ENCODE measurements around the gene RPL39L. TPM values are rescaled to one million over a fixed set of nuclear protein-coding genes. Genes with fewer than 3 reads are reported as not detected.

Gene RPL39L
- total RNA-seq (2012; rRNA removed) = 32.5 and 34.6 TPM in 2 replicates
- polyA plus RNA-seq (2012; rRNA removed) = 18.1 and 22.1 TPM in 2 replicates
- 8.4 and 18.9 TPM in 2 replicates for polyA plus RNA-seq (2012; cell fraction: cytosol; rRNA removed)
- 4.1 and 7.0 TPM in 2 replicates for polyA plus RNA-seq (2012; cell fraction: nucleus; rRNA removed; ENCODE audit: low replicate concordance)
- Bru-seq, nascent RNA = percentile 30 among the genes with signal in this experiment
- BruChase-seq, experiment 1, labeled RNA remaining after a 6-hour chase = percentile 33 among the genes with signal in this experiment
- BruChase-seq, experiment 2, labeled RNA remaining after a 2-hour chase = percentile 30 among the genes with signal in this experiment
- long read RNA-seq, partial matches to known transcripts = 1 of 4 reads
- long read RNA-seq, other reads (novel, unspliced or antisense) = 0 of 4 reads

DNA sequence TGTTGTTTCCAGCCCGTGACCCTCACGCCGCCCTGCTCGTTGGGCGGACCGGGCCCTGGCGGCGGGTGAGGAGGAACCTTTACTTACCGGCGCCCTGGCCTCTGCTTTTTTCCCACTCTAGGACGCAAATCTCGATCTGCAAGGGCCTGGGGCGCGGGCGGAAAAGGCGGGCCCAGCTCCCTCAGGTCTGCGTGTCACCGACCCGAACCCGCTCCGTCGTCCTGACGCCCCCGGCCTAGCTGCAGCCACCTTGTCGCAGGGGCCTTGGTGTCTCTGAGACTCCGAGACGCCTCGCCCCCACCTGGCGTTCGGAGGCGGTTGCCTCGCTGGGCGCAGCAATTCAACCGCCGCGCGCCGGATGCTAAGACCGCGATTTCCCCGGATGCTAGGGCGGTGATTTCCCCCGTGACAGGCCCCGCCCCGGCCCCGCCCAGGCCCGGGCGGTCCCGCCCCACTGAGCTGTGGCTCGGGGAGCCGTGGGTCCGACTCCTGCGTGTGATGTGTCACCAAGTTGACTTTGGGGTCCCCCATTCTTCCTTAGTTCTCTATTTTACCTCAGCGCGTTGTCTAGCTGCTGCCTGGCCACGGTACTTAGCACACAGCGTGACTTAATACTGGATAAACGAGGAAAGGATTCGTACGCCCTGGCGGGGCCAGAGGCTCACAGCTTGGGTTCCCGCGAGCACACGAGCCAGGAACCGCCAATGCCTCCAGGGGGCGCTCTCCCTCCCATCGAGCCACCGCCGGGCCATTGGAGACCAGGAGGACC lies at the start of gene RPL39L:
RPL39L (minus strand) TSS at position 371 of the 769 bp plus-strand sequence. CDS start 18,196 bp downstream, outside the sequence.
- peak within 1 kb of the TSS; percentile 67 for H3K4me3 ChIP-seq (ENCODE audit: insufficient read depth, low read depth, low read length)
- WGBS, 2 experiments (ENCODE audit: extremely low coverage in 2 of 2, insufficient read length in 1 of 2) = 3% methylated on average over 23 of the region's 69 CpGs; no CpG with 5 or more reads in 1 of the 2 experiments

More for the DNA sequence above, at the start of gene RPL39L:
- in situ Hi-C loops (cut with MboI; ENCODE audit: low sequenced_read_pairs) (no loop called here), intact Hi-C loops (cut with micrococcal nuclease) (loop anchor here (1.0 kb wide), 1 partner anchor 575 kb away; no protein-coding TSS in a partner anchor), dilution Hi-C loops (cut with HindIII; ENCODE audit: low sequenced_read_pairs, unreplicated experiment) (no loop called here)
- Histone ChIP-seq H4K91ac (ENCODE audit: insufficient read depth, low read depth, low read length) (peak within 1 kb of the TSS; percentile 96), H3K18ac (ENCODE audit: low read depth, low read length) (peak within 1 kb of the TSS; percentile 81), H3K23ac (ENCODE audit: low read depth, low read length) (peak within 1 kb of the TSS; percentile 85), H2BK20ac (ENCODE audit: low read depth, low read length) (peak within 1 kb of the TSS; percentile 93; the same call in 1 of the 2 replicates), H4K5ac (ENCODE audit: low read depth, low read length) (peak within 1 kb of the TSS; percentile 58), H3K9ac (ENCODE audit: low read depth, low read length) (peak within 1 kb of the TSS; percentile 78), H3K4me2 (ENCODE audit: low read depth, low read length) (peak within 1 kb of the TSS; percentile 73), H3K27ac (ENCODE audit: insufficient read depth, low read length) (peak within 1 kb of the TSS; percentile 63), H3K79me1 (ENCODE audit: low read depth in 1 of 2, low read length in 2 of 2) (peaks cover 3 to 23% of the 10 kb centered on the region in 2 experiments), H3K56ac (ENCODE audit: extremely low read depth, insufficient read depth, low read length) (peak within 1 kb of the TSS; percentile 93), H3K27me3 (ENCODE audit: control insufficient read depth, insufficient read depth, low read length) (peaks cover 6% of the 10 kb centered on the region), H3K9me1 (ENCODE audit: insufficient read depth, low read length) (no peaks in the 10 kb centered on the region), H3K4ac (ENCODE audit: low read depth, low read length) (peak within 1 kb of the TSS; percentile 97), H3K9me3 (ENCODE audit: control insufficient read depth, insufficient read depth, low read length) (no peaks in the 10 kb centered on the region), H2BK15ac (ENCODE audit: low read depth, low read length) (peak within 1 kb of the TSS; percentile 89; the same call in 2 of the 3 replicates), H2BK120ac (ENCODE audit: low read depth, low read length) (peak within 1 kb of the TSS; percentile 97), H4K8ac (ENCODE audit: low read depth in 2 of 2, low read length in 2 of 2) (peak within 1 kb of the TSS; percentile 69 to 95), H3K4me1 (ENCODE audit: control insufficient read depth, insufficient read depth, low read length) (no peaks in the 10 kb centered on the region), H2AK5ac (ENCODE audit: low read depth, low read length) (no peak within 1 kb of the TSS; the same call in 1 of the 2 replicates), H3K14ac (replicated peaks; ENCODE audit: low read depth, low read length) (peak within 1 kb of the TSS; percentile 96), H3K36me3 (ENCODE audit: control insufficient read depth, insufficient read depth, low read length) (no peaks in the 10 kb centered on the region), H4K20me1 (ENCODE audit: insufficient read depth, low read length) (no peaks in the 10 kb centered on the region), H2BK5ac (ENCODE audit: low read depth, low read length, poor library complexity, severe bottlenecking) (peak within 1 kb of the TSS; percentile 55), H2AFZ (replicated peaks; ENCODE audit: low read length, poor library complexity) (peak within 1 kb of the TSS; percentile 99), H2AK9ac (replicated peaks; ENCODE audit: low read depth, low read length, poor library complexity) (peak within 1 kb of the TSS; percentile 22)
- peak; percentile 76 for DNase-seq
- CTCF ChIA-PET = interaction anchor here (0.6 to 2.3 kb wide), 24 partner anchors 9 to 1692 kb away, joined by 3 to 13 read pairs (median 4); no protein-coding TSS in a partner anchor
- POLR2A ChIA-PET (ENCODE audit: unreplicated experiment) = no interaction called here
- ATAC-seq (ENCODE audit: low read depth) = peak; percentile 99
- no TSS peak for BruUV-seq (replicated peaks)
- TF ChIP-seq MXI1 (IDR thresholded peaks at IDR 0.05; ENCODE audit: borderline replicate concordance, low read depth, low read length) = peak; percentile 29; the same call in 1 of the 2 replicates
- TF ChIP-seq RAD21 (IDR thresholded peaks at IDR 0.05; ENCODE audit: low read length) = peak; percentile 45
- no peak for TF ChIP-seq CHD1 (IDR thresholded peaks at IDR 0.05; ENCODE audit: low read depth, low read length)
- no peak for TF ChIP-seq BHLHE40 (IDR thresholded peaks at IDR 0.05; ENCODE audit: low read depth, low read length)
- TF ChIP-seq, protein P1, sequence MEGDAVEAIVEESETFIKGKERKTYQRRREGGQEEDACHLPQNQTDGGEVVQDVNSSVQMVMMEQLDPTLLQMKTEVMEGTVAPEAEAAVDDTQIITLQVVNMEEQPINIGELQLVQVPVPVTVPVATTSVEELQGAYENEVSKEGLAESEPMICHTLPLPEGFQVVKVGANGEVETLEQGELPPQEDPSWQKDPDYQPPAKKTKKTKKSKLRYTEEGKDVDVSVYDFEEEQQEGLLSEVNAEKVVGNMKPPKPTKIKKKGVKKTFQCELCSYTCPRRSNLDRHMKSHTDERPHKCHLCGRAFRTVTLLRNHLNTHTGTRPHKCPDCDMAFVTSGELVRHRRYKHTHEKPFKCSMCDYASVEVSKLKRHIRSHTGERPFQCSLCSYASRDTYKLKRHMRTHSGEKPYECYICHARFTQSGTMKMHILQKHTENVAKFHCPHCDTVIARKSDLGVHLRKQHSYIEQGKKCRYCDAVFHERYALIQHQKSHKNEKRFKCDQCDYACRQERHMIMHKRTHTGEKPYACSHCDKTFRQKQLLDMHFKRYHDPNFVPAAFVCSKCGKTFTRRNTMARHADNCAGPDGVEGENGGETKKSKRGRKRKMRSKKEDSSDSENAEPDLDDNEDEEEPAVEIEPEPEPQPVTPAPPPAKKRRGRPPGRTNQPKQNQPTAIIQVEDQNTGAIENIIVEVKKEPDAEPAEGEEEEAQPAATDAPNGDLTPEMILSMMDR (conservative IDR thresholded peaks at IDR 0.05; ENCODE audit: low read depth, low read length) = peak; percentile 89
- peak; percentile 40 for TF ChIP-seq SMC3 (IDR thresholded peaks at IDR 0.05; ENCODE audit: low read depth, low read length)
- no peak for TF ChIP-seq MAFK (IDR thresholded peaks at IDR 0.05; ENCODE audit: low read depth, low read length)
- 0 out of 2 replicates have a peak, but pooled peaks have one; percentile 18 for TF ChIP-seq POLR2A (IDR thresholded peaks at IDR 0.05; ENCODE audit: low read depth, low read length)
- no peak for TF ChIP-seq NFE2L2 (IDR thresholded peaks at IDR 0.05; ENCODE audit: low read depth, low read length)
- no peak for TF ChIP-seq FOS (IDR thresholded peaks at IDR 0.05; ENCODE audit: low read depth, low read length)
- TF ChIP-seq MAZ (IDR thresholded peaks at IDR 0.05; ENCODE audit: borderline replicate concordance, low read depth, low read length) = peak; percentile 49; the same call in 1 of the 2 replicates
- no peak for TF ChIP-seq RCOR1 (IDR thresholded peaks at IDR 0.05; ENCODE audit: insufficient replicate concordance, low read length)

Measured in IMR-90 (cell line).